ENCODE data around the gene KIAA1614.
"Not testable (repeated sequence)": the region's sequence is repeated elsewhere in the genome, so short reads cannot be mapped to it uniquely, and the experiment has no call there.

KIAA1614 gene

GRCh38 chr1:180946541-180947498 lies 34.1 kb downstream of the KIAA1614 start:
- peak in 1 of 2 experiments; percentile 49 for DNase-seq

- no peak for DNase-seq
Measured at GRCh38 chr1:180947499-180947885, 34.8 kb downstream of the KIAA1614 start.

- DNase-seq = no peak
Measured at GRCh38 chr1:180947901-180948640, 35.4 kb downstream of the KIAA1614 start.

- DNase-seq = no peak
Measured at GRCh38 chr1:180948641-180949615, 36.2 kb downstream of the KIAA1614 start.

GRCh38 chr1:180949616-180950000 lies 36.9 kb downstream of the KIAA1614 start:
- DNase-seq = no peak

GRCh38 chr1:180950321-180950720 lies 37.6 kb downstream of the KIAA1614 start:
- no peak for DNase-seq

- DNase-seq = no peak
Measured at GRCh38 chr1:180951186-180951745, 38.6 kb downstream of the KIAA1614 start.

- no peak for DNase-seq
Measured at GRCh38 chr1:180951836-180952656, 39.3 kb downstream of the KIAA1614 start.

- no peak for DNase-seq
Measured at GRCh38 chr1:180952657-180953013, 39.9 kb downstream of the KIAA1614 start.

- DNase-seq = no peak
Measured at GRCh38 chr1:180953291-180954004, 40.8 kb downstream of the KIAA1614 start.

- DNase-seq = no peak
Measured at GRCh38 chr1:180954005-180954800, 41.5 kb downstream of the KIAA1614 start.

- no peak for DNase-seq
Measured at GRCh38 chr1:180954801-180955165, 42.1 kb downstream of the KIAA1614 start.

GRCh38 chr1:180956028-180956640 lies 43.4 kb downstream of the KIAA1614 start:
- DNase-seq = no peak

- DNase-seq = not testable (repeated sequence)
Measured at GRCh38 chr1:180959620-180960019, 46.9 kb downstream of the KIAA1614 start.

- DNase-seq = no peak
Measured at GRCh38 chr1:180961622-180962021, 48.9 kb downstream of the KIAA1614 start.

GRCh38 chr1:180962178-180962577 lies 49.5 kb downstream of the KIAA1614 start:
- no peak for DNase-seq

- DNase-seq = no peak
Measured at GRCh38 chr1:180964056-180964455, 51.4 kb downstream of the KIAA1614 start.

GRCh38 chr1:180964595-180964994 lies 51.9 kb downstream of the KIAA1614 start:
- DNase-seq = peak; percentile 33 to 66

- no peak for DNase-seq
Measured at GRCh38 chr1:180966312-180966711, 53.6 kb downstream of the KIAA1614 start.
